ENCODE measurements around the gene TMEM236. TPM values are rescaled to one million over a fixed set of nuclear protein-coding genes. Genes with fewer than 3 reads are reported as not detected.

TMEM236 gene, protein sequence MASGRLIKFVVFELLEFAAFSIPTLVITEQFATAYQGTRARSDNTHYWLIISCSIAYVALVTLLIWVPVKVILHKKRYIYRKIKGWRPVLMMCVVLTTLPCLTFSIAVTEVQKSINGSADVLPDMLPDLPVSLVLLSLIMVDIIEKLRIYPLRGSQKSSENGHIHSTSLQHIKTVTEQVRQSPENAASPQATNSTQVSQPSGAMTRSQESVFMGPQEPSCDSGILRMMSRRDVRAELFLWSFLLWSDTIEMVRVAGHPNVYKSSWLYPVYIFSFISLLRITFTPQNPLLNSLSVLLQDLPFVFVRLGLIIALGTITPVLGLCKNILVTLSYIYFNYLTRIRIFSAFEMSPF
- total RNA-seq = under 1 TPM; 0.05 to 0.06 TPM
- polyA plus RNA-seq (2013, experiment 1 of 2) = 0.10 TPM
- 0.11 TPM for polyA plus RNA-seq (2013, experiment 2 of 2)
- 0 to 2.5 (median 0.39) reads per million in 172 experiments for total RNA-seq

DNA sequence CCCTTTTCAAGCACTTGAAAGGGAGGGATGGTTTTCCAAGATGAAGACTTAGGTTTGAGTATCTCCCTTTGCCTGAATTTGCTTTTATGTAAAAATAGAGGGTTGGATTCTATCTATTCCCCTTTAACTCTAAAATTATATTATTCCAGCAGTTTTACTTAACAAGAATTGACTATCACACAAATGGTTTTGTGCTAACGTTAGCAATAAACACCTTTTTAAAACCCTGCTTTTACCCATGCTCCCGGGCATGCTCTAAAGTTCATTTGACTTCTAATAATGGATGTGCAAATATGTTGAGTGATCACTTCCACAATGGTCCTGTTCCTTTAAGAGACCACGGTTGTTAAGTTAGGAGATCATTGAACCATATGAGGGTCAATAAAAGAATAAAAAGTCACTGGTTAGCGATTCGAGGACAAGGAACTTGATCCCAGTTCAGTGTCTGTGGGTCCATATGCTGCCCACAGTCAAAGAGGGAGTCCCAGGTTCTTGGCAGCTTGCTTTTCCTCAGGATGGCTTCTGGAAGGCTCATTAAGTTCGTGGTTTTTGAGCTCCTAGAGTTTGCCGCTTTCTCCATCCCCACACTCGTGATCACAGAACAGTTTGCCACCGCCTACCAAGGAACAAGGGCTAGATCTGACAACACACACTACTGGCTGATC, at the start of gene TMEM236:
Gene TMEM236 (plus strand): TSS at position 421 of the 665 bp plus-strand sequence. CDS start 95 bp downstream, at position 516.
- Histone ChIP-seq H3K4me1 (ENCODE audit: insufficient read depth, low read length) (no peaks in the 10 kb centered on the region), H3K9me3 (ENCODE audit: control insufficient read depth in 1 of 2, insufficient read depth in 1 of 2, low read length in 2 of 2) (no peaks in the 10 kb centered on the region), H3K27me3 (ENCODE audit: control insufficient read depth in 1 of 2, insufficient read depth in 2 of 2, low read length in 2 of 2) (no peaks in the 10 kb centered on the region), H3K36me3 (ENCODE audit: insufficient read depth, low read length) (no peaks in the 10 kb centered on the region), H3K27ac (ENCODE audit: low read depth in 1 of 2, low read length in 2 of 2) (no peak within 1 kb of the TSS), H3K4me3 (ENCODE audit: low read length) (no peak within 1 kb of the TSS)
- H3K9me3 Mint-ChIP-seq = no peaks in the 10 kb centered on the region
- ChIA-PET CTCF (no interaction called here), POLR2A (no interaction called here)
- H3K36me3 Mint-ChIP-seq (ENCODE audit: low read depth) = no peaks in the 10 kb centered on the region
- TF ChIP-seq, protein P1, sequence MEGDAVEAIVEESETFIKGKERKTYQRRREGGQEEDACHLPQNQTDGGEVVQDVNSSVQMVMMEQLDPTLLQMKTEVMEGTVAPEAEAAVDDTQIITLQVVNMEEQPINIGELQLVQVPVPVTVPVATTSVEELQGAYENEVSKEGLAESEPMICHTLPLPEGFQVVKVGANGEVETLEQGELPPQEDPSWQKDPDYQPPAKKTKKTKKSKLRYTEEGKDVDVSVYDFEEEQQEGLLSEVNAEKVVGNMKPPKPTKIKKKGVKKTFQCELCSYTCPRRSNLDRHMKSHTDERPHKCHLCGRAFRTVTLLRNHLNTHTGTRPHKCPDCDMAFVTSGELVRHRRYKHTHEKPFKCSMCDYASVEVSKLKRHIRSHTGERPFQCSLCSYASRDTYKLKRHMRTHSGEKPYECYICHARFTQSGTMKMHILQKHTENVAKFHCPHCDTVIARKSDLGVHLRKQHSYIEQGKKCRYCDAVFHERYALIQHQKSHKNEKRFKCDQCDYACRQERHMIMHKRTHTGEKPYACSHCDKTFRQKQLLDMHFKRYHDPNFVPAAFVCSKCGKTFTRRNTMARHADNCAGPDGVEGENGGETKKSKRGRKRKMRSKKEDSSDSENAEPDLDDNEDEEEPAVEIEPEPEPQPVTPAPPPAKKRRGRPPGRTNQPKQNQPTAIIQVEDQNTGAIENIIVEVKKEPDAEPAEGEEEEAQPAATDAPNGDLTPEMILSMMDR (IDR thresholded peaks at IDR 0.05) = no peak
- no peaks in the 10 kb centered on the region for H3K27me3 Mint-ChIP-seq
- DNase-seq = no peak
- H3K27ac Mint-ChIP-seq = no peak within 1 kb of the TSS
- intact Hi-C loops (cut with DNase I, micrococcal nuclease) = no loop called here
- ATAC-seq (ENCODE audit: poor library complexity) = no peak
- no peak within 1 kb of the TSS for H3K4me3 Mint-ChIP-seq
- no peaks in the 10 kb centered on the region for H3K4me1 Mint-ChIP-seq (ENCODE audit: low read depth)

DNA sequence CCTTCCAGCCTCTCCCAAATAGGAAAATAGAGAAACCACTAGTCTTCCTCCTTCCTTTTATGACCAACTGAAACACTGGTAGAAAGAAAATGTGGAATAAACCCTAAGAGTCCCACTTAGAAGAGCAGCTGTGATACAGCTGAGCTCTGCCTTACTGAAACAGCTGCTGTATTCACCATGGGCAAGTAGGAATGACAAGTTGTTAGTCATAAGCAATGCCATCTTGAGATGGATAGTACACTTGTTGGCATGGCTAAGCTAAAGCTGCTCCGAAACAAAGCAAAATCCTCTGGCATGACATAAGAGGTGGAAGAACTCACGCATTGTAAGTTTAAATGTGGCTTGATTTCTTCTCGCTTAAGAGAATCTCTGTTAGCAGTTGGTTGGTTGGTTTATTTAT, 48.3 kb upstream of the TMEM236 start:
- intact Hi-C loops (cut with DNase I, micrococcal nuclease) = no loop called here
- Histone ChIP-seq H3K27ac (ENCODE audit: low read depth in 1 of 2, low read length in 2 of 2) (no peak overlapping the region), H3K9me3 (ENCODE audit: control insufficient read depth in 1 of 2, insufficient read depth in 1 of 2, low read length in 2 of 2) (no peaks in the 10 kb centered on the region), H3K27me3 (ENCODE audit: control insufficient read depth in 1 of 2, insufficient read depth in 2 of 2, low read length in 2 of 2) (no peaks in the 10 kb centered on the region), H3K36me3 (ENCODE audit: insufficient read depth, low read length) (peaks cover 43% of the 10 kb centered on the region), H3K4me3 (ENCODE audit: low read length) (no peak overlapping the region), H3K4me1 (ENCODE audit: insufficient read depth, low read length) (no peaks in the 10 kb centered on the region)
- DNase-seq (no peak), ATAC-seq (ENCODE audit: poor library complexity) (no peak)
- TF ChIP-seq, protein P1 (IDR thresholded peaks at IDR 0.05) = no peak
- Mint-ChIP-seq H3K4me3 (no peak overlapping the region), H3K36me3 (ENCODE audit: low read depth) (peaks cover 71% of the 10 kb centered on the region), H3K27ac (no peak overlapping the region), H3K4me1 (ENCODE audit: low read depth) (no peaks in the 10 kb centered on the region), H3K9me3 (no peaks in the 10 kb centered on the region), H3K27me3 (no peaks in the 10 kb centered on the region)
- POLR2A ChIA-PET = interaction anchor here (1.3 kb wide), 1 partner anchor 55 kb away, joined by 3 read pairs; no protein-coding TSS in a partner anchor
- CTCF ChIA-PET = interaction anchor here (1.1 kb wide), 1 partner anchor 60 kb away, joined by 3 read pairs; the partner anchor contains the start of gene STAM

DNA sequence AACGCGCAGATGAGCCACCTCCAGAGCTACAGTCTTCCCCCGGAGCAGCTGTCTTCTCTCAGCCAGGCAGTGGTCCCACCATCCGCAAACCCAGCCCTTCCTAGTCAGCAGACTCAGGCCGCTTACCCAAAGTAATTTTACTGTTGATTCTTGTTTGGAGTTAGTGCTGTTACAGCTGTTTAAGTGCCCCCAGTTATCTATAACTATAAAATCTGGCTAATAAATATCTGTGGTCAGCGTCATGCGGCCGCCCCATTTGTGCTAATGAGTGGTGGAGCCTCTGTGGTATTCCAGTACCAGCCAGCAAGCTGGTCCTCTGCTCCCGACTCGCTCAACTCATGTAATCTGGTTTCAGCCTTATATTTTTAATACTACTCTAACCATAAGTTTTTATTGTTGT, 43.2 kb upstream of the TMEM236 start:
- no peak overlapping the region for H3K27ac ChIP-seq (ENCODE audit: low read depth in 1 of 2, low read length in 2 of 2)
- H3K4me3 Mint-ChIP-seq = no peak overlapping the region
- H3K27ac Mint-ChIP-seq = no peak overlapping the region
- CTCF ChIA-PET = no interaction called here
- H3K4me1 Mint-ChIP-seq (ENCODE audit: low read depth) = no peaks in the 10 kb centered on the region
- POLR2A ChIA-PET = no interaction called here
- H3K4me1 ChIP-seq (ENCODE audit: insufficient read depth, low read length) = no peaks in the 10 kb centered on the region
- H3K36me3 ChIP-seq (ENCODE audit: insufficient read depth, low read length) = peaks cover 65% of the 10 kb centered on the region
- H3K9me3 Mint-ChIP-seq = no peaks in the 10 kb centered on the region
- no peaks in the 10 kb centered on the region for H3K27me3 Mint-ChIP-seq
- ATAC-seq (ENCODE audit: poor library complexity) (no peak), DNase-seq (no peak)
- intact Hi-C loops (cut with DNase I, micrococcal nuclease) = no loop called here
- peaks cover 90% of the 10 kb centered on the region for H3K36me3 Mint-ChIP-seq (ENCODE audit: low read depth)
- no peak overlapping the region for H3K4me3 ChIP-seq (ENCODE audit: low read length)
- no peaks in the 10 kb centered on the region for H3K9me3 ChIP-seq (ENCODE audit: control insufficient read depth in 1 of 2, insufficient read depth in 1 of 2, low read length in 2 of 2)
- TF ChIP-seq, protein P1 (IDR thresholded peaks at IDR 0.05) = no peak
- no peaks in the 10 kb centered on the region for H3K27me3 ChIP-seq (ENCODE audit: control insufficient read depth in 1 of 2, insufficient read depth in 2 of 2, low read length in 2 of 2)

Data from CD4-positive, alpha-beta T cell (primary cell).